ENCODE measurements around the gene TDRD12. TPM values are rescaled to one million over a fixed set of nuclear protein-coding genes. Genes with fewer than 3 reads are reported as not detected.

TDRD12 gene
- total and polyA plus RNA-seq, 2 experiments from 2014 or later, result 0.68 to 2.8 TPM

- no peak for ATAC-seq
- Histone ChIP-seq H2AFZ (no peak overlapping the region), H3K4me1 (ENCODE audit: insufficient read depth) (peaks cover 15% of the 10 kb centered on the region), H4K20me1 (replicated peaks; ENCODE audit: insufficient read depth) (no peaks in the 10 kb centered on the region), H3K9me2 (ENCODE audit: insufficient read depth) (no peaks in the 10 kb centered on the region), H3K4me3 (no peak overlapping the region), H3K27ac (ENCODE audit: low read depth) (no peak overlapping the region), H3K36me3 (ENCODE audit: insufficient read depth) (no peaks in the 10 kb centered on the region), H3F3A (replicated peaks; ENCODE audit: low read depth) (no peaks in the 10 kb centered on the region), H3K4me2 (no peak overlapping the region), H3K79me2 (replicated peaks; ENCODE audit: insufficient read depth) (no peaks in the 10 kb centered on the region), H3K27me3 (ENCODE audit: insufficient read depth) (no peaks in the 10 kb centered on the region)
- no peak for DNase-seq (ENCODE audit: low spot score)
- TF ChIP-seq ETS1 (IDR thresholded peaks at IDR 0.05) (no peak), ZNF114 (CRISPR knock-in tag; IDR thresholded peaks at IDR 0.05) (no peak), EZH2phosphoT487 (IDR thresholded peaks at IDR 0.05; ENCODE audit: unreplicated experiment) (no peak), ZNF331 (CRISPR knock-in tag; IDR thresholded peaks at IDR 0.05; ENCODE audit: low read depth) (no peak), EZH2 (IDR thresholded peaks at IDR 0.05; ENCODE audit: low read depth, unreplicated experiment) (no peak), STAT1 (IDR thresholded peaks at IDR 0.05; ENCODE audit: unreplicated experiment) (no peak), CTCF (conservative IDR thresholded peaks at IDR 0.05; ENCODE audit: low read depth in 2 of 2) (no peak), NANOG (IDR thresholded peaks at IDR 0.05; ENCODE audit: borderline replicate concordance) (no peak), POLR2AphosphoS5 (IDR thresholded peaks at IDR 0.05; ENCODE audit: low read depth) (no peak), CREB1 (CRISPR knock-in tag; IDR thresholded peaks at IDR 0.05; ENCODE audit: low read depth) (no peak), REST (IDR thresholded peaks at IDR 0.05; ENCODE audit: unreplicated experiment) (no peak), ZNF462 (CRISPR knock-in tag; IDR thresholded peaks at IDR 0.05) (no peak)
- Mint-ChIP-seq H3K27me3 (ENCODE audit: insufficient read depth, low read depth, poor library complexity) (no peaks in the 10 kb centered on the region), H3K9me3 (no peaks in the 10 kb centered on the region; the same call in 1 of the 3 replicates), H3K36me3 (ENCODE audit: low read depth) (no peaks in the 10 kb centered on the region), H3K4me1 (peaks cover 38% of the 10 kb centered on the region), H3K4me3 (no peak overlapping the region), H3K27ac (no peak overlapping the region)
Measured at GRCh38 chr19:32813862-32814425, 94.4 kb downstream of the TDRD12 start.
